NOMO-1 treated with DMSO at 0.1 percent for 48 hours (cell line): Measurements from ENCODE around the gene WDR62.

ENCODE experiments used
- DNase-seq: peaks from one replicate; lab custom pipeline; 2025; ENCODE audit not compliant: unreplicated experiment; lab: John Stamatoyannopoulos, UW

The WDR62 gene

GRCh38 chr19:36139473-36140303, 85.0 kb downstream of the WDR62 start, which contains the start of gene CAPNS1:
Gene CAPNS1 (plus strand): TSS chr19:36140066. CDS start chr19:36141012, 946 bp downstream.
- DNase-seq, result peak; percentile 92

GRCh38 chr19:36140304-36141038, 85.8 kb downstream of the WDR62 start:
- DNase-seq, result peak; percentile 46

GRCh38 chr19:36141039-36141927, 86.6 kb downstream of the WDR62 start:
- DNase-seq, result peak; percentile 73

- no peak for DNase-seq
These were observed 87.3 kb downstream of the WDR62 start for GRCh38 chr19:36142046-36142445.

- DNase-seq, result no peak
These were observed 87.8 kb downstream of the WDR62 start for GRCh38 chr19:36142496-36142895.

GRCh38 chr19:36144624-36145023, 89.9 kb downstream of the WDR62 start:
- DNase-seq, result no peak

GRCh38 chr19:36149673-36150406, 95.1 kb downstream of the WDR62 start:
- no peak for DNase-seq

- no peak for DNase-seq
These were observed 95.9 kb downstream of the WDR62 start for GRCh38 chr19:36150586-36150985.

- no peak for DNase-seq
These were observed 96.7 kb downstream of the WDR62 start for GRCh38 chr19:36151144-36152018.

- DNase-seq, result no peak
These were observed 97.3 kb downstream of the WDR62 start for GRCh38 chr19:36152019-36152351.

GRCh38 chr19:36152352-36153091, 97.8 kb downstream of the WDR62 start, which contains the start of gene COX7A1:
Gene COX7A1 (minus strand): TSS chr19:36152447. CDS start chr19:36152407, 40 bp downstream.
- DNase-seq, result no peak

GRCh38 chr19:36153126-36153525, 98.4 kb downstream of the WDR62 start:
- no peak for DNase-seq
